ENCODE results near the gene FAIM2. TPM values are rescaled to one million over a fixed set of nuclear protein-coding genes. Genes with fewer than 3 reads are reported as not detected.
"Not testable (repeated sequence)": the region's sequence is repeated elsewhere in the genome, so short reads cannot be mapped to it uniquely, and the experiment has no call there.

Gene FAIM2
- total RNA-seq, 2 experiments from 2014 or later: 0.17 to 0.42 TPM

- peaks cover 23% of the 10 kb centered on the region for H3K9me3 Mint-ChIP-seq
- H3K27me3 Mint-ChIP-seq (ENCODE audit: low read depth); H3K36me3 Mint-ChIP-seq (ENCODE audit: low read depth); CTCF ChIA-PET; DNase-seq; H3K27ac Mint-ChIP-seq; H3K4me1 Mint-ChIP-seq (ENCODE audit: low read depth); intact Hi-C loops (cut with micrococcal nuclease); H3K4me3 Mint-ChIP-seq: not testable (repeated sequence)
Observed at GRCh38 chr12:49879065-49879464, 24.6 kb downstream of the FAIM2 start.

- no peak overlapping the region for H3K27ac Mint-ChIP-seq
Observed at GRCh38 chr12:49878021-49878420, 25.7 kb downstream of the FAIM2 start.

GRCh38 chr12:49877066-49877465 is 26.6 kb downstream of the FAIM2 start:
- H3K9me3 Mint-ChIP-seq: peaks cover 23% of the 10 kb centered on the region
- DNase-seq: no peak
- no peak overlapping the region for H3K4me3 Mint-ChIP-seq
- intact Hi-C loops (cut with micrococcal nuclease): no loop called here
- H3K4me1 Mint-ChIP-seq (ENCODE audit: low read depth): no peaks in the 10 kb centered on the region
- H3K27ac Mint-ChIP-seq: no peak overlapping the region
- no peaks in the 10 kb centered on the region for H3K27me3 Mint-ChIP-seq (ENCODE audit: low read depth)
- CTCF ChIA-PET: interaction anchor here (0.8 kb wide), 1 partner anchor 10 kb away, joined by 3 read pairs; no protein-coding TSS in a partner anchor
- H3K36me3 Mint-ChIP-seq (ENCODE audit: low read depth): no peaks in the 10 kb centered on the region

More at GRCh38 chr12:49878021-49878420, 25.7 kb downstream of the FAIM2 start:
- intact Hi-C loops (cut with micrococcal nuclease): no loop called here
- Mint-ChIP-seq H3K36me3 (ENCODE audit: low read depth) (no peaks in the 10 kb centered on the region), H3K4me1 (ENCODE audit: low read depth) (no peaks in the 10 kb centered on the region), H3K4me3 (no peak overlapping the region), H3K27me3 (ENCODE audit: low read depth) (no peaks in the 10 kb centered on the region), H3K9me3 (peaks cover 23% of the 10 kb centered on the region)
- CTCF ChIA-PET: no interaction called here
- DNase-seq: no peak

GRCh38 chr12:49876070-49876469 is 27.6 kb downstream of the FAIM2 start:
- Mint-ChIP-seq H3K4me1 (ENCODE audit: low read depth) (no peaks in the 10 kb centered on the region), H3K4me3 (no peak overlapping the region), H3K27ac (no peak overlapping the region), H3K27me3 (ENCODE audit: low read depth) (no peaks in the 10 kb centered on the region), H3K9me3 (peaks cover 23% of the 10 kb centered on the region), H3K36me3 (ENCODE audit: low read depth) (no peaks in the 10 kb centered on the region)
- CTCF ChIA-PET: no interaction called here
- intact Hi-C loops (cut with micrococcal nuclease): no loop called here
- no peak for DNase-seq

- no peak for DNase-seq
- intact Hi-C loops (cut with micrococcal nuclease): no loop called here
- Mint-ChIP-seq H3K4me1 (ENCODE audit: low read depth) (no peaks in the 10 kb centered on the region), H3K36me3 (ENCODE audit: low read depth) (no peaks in the 10 kb centered on the region), H3K9me3 (peaks cover 23% of the 10 kb centered on the region), H3K27me3 (ENCODE audit: low read depth) (no peaks in the 10 kb centered on the region), H3K4me3 (no peak overlapping the region), H3K27ac (no peak overlapping the region)
- CTCF ChIA-PET: interaction anchor here (1.1 to 1.3 kb wide), 2 partner anchors 70 to 92 kb away, joined by 3 read pairs; no protein-coding TSS in a partner anchor
Observed at GRCh38 chr12:49875115-49875720, 28.5 kb downstream of the FAIM2 start.

- DNase-seq: no peak
- intact Hi-C loops (cut with micrococcal nuclease): no loop called here
- peaks cover 17% of the 10 kb centered on the region for H3K9me3 Mint-ChIP-seq
- H3K4me3 Mint-ChIP-seq: no peak overlapping the region
- no peaks in the 10 kb centered on the region for H3K27me3 Mint-ChIP-seq (ENCODE audit: low read depth)
- CTCF ChIA-PET: interaction anchor here (0.6 to 1.3 kb wide), 4 partner anchors 71 to 195 kb away, joined by 3 to 5 read pairs (median 3); no protein-coding TSS in a partner anchor
- no peaks in the 10 kb centered on the region for H3K4me1 Mint-ChIP-seq (ENCODE audit: low read depth)
- H3K36me3 Mint-ChIP-seq (ENCODE audit: low read depth): no peaks in the 10 kb centered on the region
- no peak overlapping the region for H3K27ac Mint-ChIP-seq
Observed at GRCh38 chr12:49874142-49874897, 29.4 kb downstream of the FAIM2 start.

- intact Hi-C loops (cut with micrococcal nuclease): no loop called here
- Mint-ChIP-seq H3K9me3 (peaks cover 8% of the 10 kb centered on the region), H3K36me3 (ENCODE audit: low read depth) (no peaks in the 10 kb centered on the region), H3K4me1 (ENCODE audit: low read depth) (no peaks in the 10 kb centered on the region), H3K4me3 (no peak overlapping the region), H3K27ac (no peak overlapping the region), H3K27me3 (ENCODE audit: low read depth) (no peaks in the 10 kb centered on the region)
- CTCF ChIA-PET: interaction anchor here (1.1 kb wide), 1 partner anchor 72 kb away, joined by 3 read pairs; no protein-coding TSS in a partner anchor
- DNase-seq: no peak
Observed at GRCh38 chr12:49873361-49873934, 30.3 kb downstream of the FAIM2 start.

- Mint-ChIP-seq H3K36me3 (ENCODE audit: low read depth) (no peaks in the 10 kb centered on the region), H3K9me3 (peaks cover 1% of the 10 kb centered on the region), H3K27me3 (ENCODE audit: low read depth) (no peaks in the 10 kb centered on the region), H3K4me1 (ENCODE audit: low read depth) (no peaks in the 10 kb centered on the region), H3K4me3 (no peak overlapping the region), H3K27ac (no peak overlapping the region)
- no peak for DNase-seq
- intact Hi-C loops (cut with micrococcal nuclease): no loop called here
- CTCF ChIA-PET: interaction anchor here (1.1 kb wide), 1 partner anchor 73 kb away, joined by 3 read pairs; no protein-coding TSS in a partner anchor
Observed at GRCh38 chr12:49872781-49873181, 30.9 kb downstream of the FAIM2 start.

- H3K9me3 Mint-ChIP-seq: no peaks in the 10 kb centered on the region
- CTCF ChIA-PET: no interaction called here
- H3K4me3 Mint-ChIP-seq: no peak overlapping the region
- DNase-seq: no peak
- H3K36me3 Mint-ChIP-seq (ENCODE audit: low read depth): no peaks in the 10 kb centered on the region
- intact Hi-C loops (cut with micrococcal nuclease): no loop called here
- H3K27me3 Mint-ChIP-seq (ENCODE audit: low read depth): no peaks in the 10 kb centered on the region
- no peaks in the 10 kb centered on the region for H3K4me1 Mint-ChIP-seq (ENCODE audit: low read depth)
- H3K27ac Mint-ChIP-seq: no peak overlapping the region
Observed at GRCh38 chr12:49872381-49872780, 31.3 kb downstream of the FAIM2 start.

- not testable (repeated sequence) for DNase-seq
- CTCF ChIA-PET: interaction anchor here (1.3 kb wide), 2 partner anchors 94 to 199 kb away, joined by 5 to 6 read pairs; no protein-coding TSS in a partner anchor
Observed at GRCh38 chr12:49871811-49872251, 31.9 kb downstream of the FAIM2 start.

GRCh38 chr12:49871263-49871561 is 32.5 kb downstream of the FAIM2 start:
- intact Hi-C loops (cut with micrococcal nuclease): no loop called here
- H3K4me3 Mint-ChIP-seq: no peak overlapping the region
- H3K4me1 Mint-ChIP-seq (ENCODE audit: low read depth): no peaks in the 10 kb centered on the region
- no peaks in the 10 kb centered on the region for H3K27me3 Mint-ChIP-seq (ENCODE audit: low read depth)
- H3K9me3 Mint-ChIP-seq: no peaks in the 10 kb centered on the region
- CTCF ChIA-PET: interaction anchor here (0.5 to 1.3 kb wide), 4 partner anchors 48 to 199 kb away, joined by 4 to 6 read pairs (median 4); no protein-coding TSS in a partner anchor
- no peaks in the 10 kb centered on the region for H3K36me3 Mint-ChIP-seq (ENCODE audit: low read depth)
- DNase-seq: no peak
- H3K27ac Mint-ChIP-seq: no peak overlapping the region

More at GRCh38 chr12:49871811-49872251, 31.9 kb downstream of the FAIM2 start:
- H3K4me3 Mint-ChIP-seq; H3K36me3 Mint-ChIP-seq (ENCODE audit: low read depth); intact Hi-C loops (cut with micrococcal nuclease); H3K9me3 Mint-ChIP-seq; H3K27me3 Mint-ChIP-seq (ENCODE audit: low read depth); H3K27ac Mint-ChIP-seq; H3K4me1 Mint-ChIP-seq (ENCODE audit: low read depth): not testable (repeated sequence)

GRCh38 chr12:49870501-49871262 is 33.0 kb downstream of the FAIM2 start:
- Mint-ChIP-seq H3K27me3 (ENCODE audit: low read depth) (no peaks in the 10 kb centered on the region), H3K4me3 (no peak overlapping the region), H3K36me3 (ENCODE audit: low read depth) (no peaks in the 10 kb centered on the region), H3K27ac (no peak overlapping the region), H3K9me3 (no peaks in the 10 kb centered on the region), H3K4me1 (ENCODE audit: low read depth) (no peaks in the 10 kb centered on the region)
- no peak for DNase-seq
- intact Hi-C loops (cut with micrococcal nuclease): no loop called here
- CTCF ChIA-PET: interaction anchor here (0.5 to 5.8 kb wide), 7 partner anchors 48 to 221 kb away, joined by 3 to 44 read pairs (median 4); no protein-coding TSS in a partner anchor

Measured in activated naive CD4-positive, alpha-beta T cell treated with anti-CD3 and anti-CD28 coated beads for 36 hours (primary cell).